DOHH2 (cell line): ENCODE measurements around the gene FFAR3.

Experiments used
- EZH2phosphoT487 ChIP-seq: fragments of 200-600 bp; sonication (generic); IDR thresholded peaks from 2 replicates; pipeline ENCODE4 v1.6.1; 2017; ENCODE audit warnings: borderline replicate concordance, mild to moderate bottlenecking, antibody characterized with exemption, low read length, moderate library complexity, mixed read lengths
- TF ChIP-seq, protein P1 (sequence below): fragments of 200-600 bp; sonication (generic); IDR thresholded peaks from one replicate; pipeline ENCODE4 v1.5.1; 2014; ENCODE audit warnings: antibody characterized with exemption, mild to moderate bottlenecking, low read depth, low read length; ENCODE audit not compliant: poor library complexity, severe bottlenecking

DNA sequence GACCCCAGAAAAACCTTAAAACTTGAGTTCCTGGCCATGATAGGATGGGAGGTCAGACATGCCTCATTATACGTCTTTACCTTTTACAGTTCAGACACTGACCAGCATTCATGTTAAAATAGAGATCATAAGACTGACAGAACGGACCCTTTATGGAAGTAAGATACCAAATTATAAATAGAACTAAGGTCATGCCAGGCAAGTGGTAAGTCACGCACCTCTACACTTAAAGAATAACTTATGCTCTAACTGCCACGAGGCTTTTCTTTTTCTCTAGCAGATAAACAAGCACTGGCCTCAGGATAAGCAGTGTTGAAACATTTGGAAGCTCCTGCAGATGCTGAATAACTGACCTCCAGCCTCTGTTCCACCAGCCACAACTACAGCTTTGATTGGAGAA, 41.0 kb downstream of the FFAR3 start:
- TF ChIP-seq EZH2phosphoT487: no peak
- TF ChIP-seq, protein P1, sequence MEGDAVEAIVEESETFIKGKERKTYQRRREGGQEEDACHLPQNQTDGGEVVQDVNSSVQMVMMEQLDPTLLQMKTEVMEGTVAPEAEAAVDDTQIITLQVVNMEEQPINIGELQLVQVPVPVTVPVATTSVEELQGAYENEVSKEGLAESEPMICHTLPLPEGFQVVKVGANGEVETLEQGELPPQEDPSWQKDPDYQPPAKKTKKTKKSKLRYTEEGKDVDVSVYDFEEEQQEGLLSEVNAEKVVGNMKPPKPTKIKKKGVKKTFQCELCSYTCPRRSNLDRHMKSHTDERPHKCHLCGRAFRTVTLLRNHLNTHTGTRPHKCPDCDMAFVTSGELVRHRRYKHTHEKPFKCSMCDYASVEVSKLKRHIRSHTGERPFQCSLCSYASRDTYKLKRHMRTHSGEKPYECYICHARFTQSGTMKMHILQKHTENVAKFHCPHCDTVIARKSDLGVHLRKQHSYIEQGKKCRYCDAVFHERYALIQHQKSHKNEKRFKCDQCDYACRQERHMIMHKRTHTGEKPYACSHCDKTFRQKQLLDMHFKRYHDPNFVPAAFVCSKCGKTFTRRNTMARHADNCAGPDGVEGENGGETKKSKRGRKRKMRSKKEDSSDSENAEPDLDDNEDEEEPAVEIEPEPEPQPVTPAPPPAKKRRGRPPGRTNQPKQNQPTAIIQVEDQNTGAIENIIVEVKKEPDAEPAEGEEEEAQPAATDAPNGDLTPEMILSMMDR: no peak
